CD4-positive, alpha-beta memory T cell (primary cell): Measurements from ENCODE around the gene PMEPA1. TPM values are rescaled to one million over a fixed set of nuclear protein-coding genes. Genes with fewer than 3 reads are reported as not detected.
A peak's percentile ranks its signal among the peaks of the same experiment; 100 is the strongest.

ENCODE experiments used
- CTCF ChIA-PET: fragments of 350-600 bp; sonication (Branson Sonifier 250); formaldehyde crosslinking; loops from one replicate; lab custom pipeline; 2021; ENCODE audit warnings: inconsistent platforms; ENCODE audit not compliant: partially characterized antibody; lab: Charles Lee
- POLR2A ChIA-PET: fragments of 350-600 bp; sonication (Branson Sonifier 250); formaldehyde crosslinking; loops from one replicate; lab custom pipeline; 2021; ENCODE audit not compliant: partially characterized antibody; lab: Charles Lee
- DNase-seq, 5 donors: peaks; one replicate each; pipeline versions ENCODE4 v3.0.0 to v3.0.0-alpha.2; 2020 to 2022; ENCODE audit warnings: mixed read lengths in 1 of 5
- H3K27ac ChIP-seq: one replicate; pipeline ENCODE4 v1.7.0; 2013; ENCODE audit warnings: low read depth, low read length
- H3K27me3 ChIP-seq: 2 replicates; pipeline ENCODE4 v1.7.0; 2013; ENCODE audit warnings: mild to moderate bottlenecking, low read length, moderate library complexity; ENCODE audit not compliant: insufficient read depth
- H3K36me3 ChIP-seq: 2 replicates; pipeline ENCODE4 v1.7.0; 2013; ENCODE audit warnings: mild to moderate bottlenecking, low read length, moderate library complexity; ENCODE audit not compliant: insufficient read depth
- H3K4me1 ChIP-seq: 2 replicates; pipeline ENCODE4 v1.7.0; 2013; ENCODE audit warnings: mild to moderate bottlenecking, low read length, moderate library complexity; ENCODE audit not compliant: insufficient read depth
- H3K4me3 ChIP-seq, 2 donors: one replicate each; pipeline ENCODE4 v1.7.0; 2013; ENCODE audit warnings: low read length in 2 of 2, mild to moderate bottlenecking in 1 of 2
- H3K9me3 ChIP-seq, 2 donors: one replicate each; pipeline ENCODE4 v1.7.0; 2013; ENCODE audit warnings: low read length in 2 of 2, control low read depth in 1 of 2; ENCODE audit not compliant: control insufficient read depth in 1 of 2
- H3K27ac Mint-ChIP-seq, 7 donors: one replicate each; pipeline ENCODE4 v1.8.0; 2020 to 2021; ENCODE audit warnings: mixed read lengths in 7 of 7, mild to moderate bottlenecking in 6 of 7, inconsistent platforms in 3 of 7, moderate library complexity in 3 of 7
- H3K27me3 Mint-ChIP-seq, 2 donors: one replicate each; pipeline ENCODE4 v1.8.0; 2020 to 2021; ENCODE audit warnings: mixed read lengths in 2 of 2
- H3K36me3 Mint-ChIP-seq, 2 donors: one replicate each; pipeline ENCODE4 v1.8.0; 2020 to 2021; ENCODE audit warnings: mixed read lengths in 2 of 2, inconsistent platforms in 1 of 2, mild to moderate bottlenecking in 1 of 2
- H3K4me1 Mint-ChIP-seq, 4 donors: one replicate each; pipeline ENCODE4 v1.8.0; 2020 to 2021; ENCODE audit warnings: mixed read lengths in 4 of 4, mild to moderate bottlenecking in 1 of 4
- H3K4me3 Mint-ChIP-seq, 8 donors: one replicate each; pipeline ENCODE4 v1.8.0; 2020 to 2021; ENCODE audit warnings: mixed read lengths in 8 of 8, mild to moderate bottlenecking in 7 of 8, moderate library complexity in 6 of 8, inconsistent platforms in 3 of 8
- H3K9me3 Mint-ChIP-seq, 8 donors: one replicate each; pipeline ENCODE4 v1.8.0; 2020 to 2021; ENCODE audit warnings: mixed read lengths in 8 of 8, mild to moderate bottlenecking in 5 of 8, inconsistent platforms in 3 of 8, moderate library complexity in 1 of 8
- intact Hi-C: fragments of 100-400 bp; cut with micrococcal nuclease; formaldehyde crosslinking; loops from one replicate; pipeline ENCODE4 v1.15.1; 2023
- polyA plus RNA-seq, 2 donors: library from polyadenylated mRNA; unstranded; fragments of 300-500 nt; fragmentation: Illumina TruSeq; gene quantifications; one replicate each; pipeline ENCODE4 v1.2.3, GENCODE V29; 2021
- total RNA-seq, 2 experiments: library from RNA; stranded (reverse); gene quantifications; one replicate each; pipeline ENCODE4 v1.2.3, GENCODE V29; 2021

The PMEPA1 gene
- total and polyA plus RNA-seq, 4 experiments from 2014 or later = 1.2 to 8.9 (median 5.5) TPM

- intact Hi-C loops = no loop called here
- H3K27ac Mint-ChIP-seq = no peak overlapping the region
- Histone ChIP-seq H3K27ac (no peak overlapping the region), H3K27me3 (no peaks in the 10 kb centered on the region), H3K9me3 (no peaks in the 10 kb centered on the region), H3K4me1 (peaks cover 13% of the 10 kb centered on the region), H3K4me3 (no peak overlapping the region), H3K36me3 (no peaks in the 10 kb centered on the region)
- peaks cover 0 to 4% (median 0%) of the 10 kb centered on the region in 8 donors for H3K9me3 Mint-ChIP-seq
- no peak overlapping the region for H3K4me3 Mint-ChIP-seq
- no peaks in the 10 kb centered on the region for H3K36me3 Mint-ChIP-seq
- CTCF ChIA-PET = no interaction called here
- peaks cover 11 to 14% of the 10 kb centered on the region in 2 donors for H3K27me3 Mint-ChIP-seq
- no peak for DNase-seq
- peaks cover 3 to 15% (median 11%) of the 10 kb centered on the region in 4 donors for H3K4me1 Mint-ChIP-seq
- POLR2A ChIA-PET = no interaction called here
Measured at GRCh38 chr20:57746832-57747404, 37.1 kb upstream of the PMEPA1 start.

DNA sequence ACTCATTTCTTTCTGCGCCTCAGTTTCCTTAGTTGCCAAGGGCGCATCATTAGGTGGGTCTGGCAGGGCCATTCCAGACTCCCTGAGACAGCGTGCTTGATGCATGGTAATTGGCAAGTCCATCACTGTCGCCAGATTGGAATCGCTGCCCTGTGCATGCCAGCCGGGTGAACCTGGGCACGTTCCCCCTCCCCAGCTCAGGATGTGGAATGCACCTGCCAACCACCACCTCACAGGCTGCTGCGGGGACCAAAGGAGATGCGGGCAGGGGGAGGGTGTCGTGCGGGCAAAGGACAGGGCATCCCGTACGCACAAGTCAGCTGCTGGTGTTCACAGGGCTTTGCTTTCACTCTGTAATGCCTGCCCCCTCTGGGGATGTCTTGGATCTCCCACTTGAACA lies 36.4 kb upstream of the PMEPA1 start:
- Histone ChIP-seq H3K9me3 (no peaks in the 10 kb centered on the region), H3K4me3 (no peak overlapping the region), H3K27ac (no peak overlapping the region), H3K4me1 (peaks cover 13% of the 10 kb centered on the region), H3K27me3 (no peaks in the 10 kb centered on the region), H3K36me3 (no peaks in the 10 kb centered on the region)
- no peak overlapping the region for H3K27ac Mint-ChIP-seq
- ChIA-PET CTCF (interaction anchor here (0.7 kb wide), 1 partner anchor 11 kb away, joined by 4 read pairs; no protein-coding TSS in a partner anchor), POLR2A (no interaction called here)
- H3K4me3 Mint-ChIP-seq = no peak overlapping the region
- H3K9me3 Mint-ChIP-seq = peaks cover 0 to 2% (median 0%) of the 10 kb centered on the region in 8 donors
- intact Hi-C loops = no loop called here
- H3K36me3 Mint-ChIP-seq = no peaks in the 10 kb centered on the region
- DNase-seq = no peak
- H3K4me1 Mint-ChIP-seq = peaks cover 3 to 15% (median 11%) of the 10 kb centered on the region in 4 donors
- peaks cover 13 to 17% of the 10 kb centered on the region in 2 donors for H3K27me3 Mint-ChIP-seq

DNA sequence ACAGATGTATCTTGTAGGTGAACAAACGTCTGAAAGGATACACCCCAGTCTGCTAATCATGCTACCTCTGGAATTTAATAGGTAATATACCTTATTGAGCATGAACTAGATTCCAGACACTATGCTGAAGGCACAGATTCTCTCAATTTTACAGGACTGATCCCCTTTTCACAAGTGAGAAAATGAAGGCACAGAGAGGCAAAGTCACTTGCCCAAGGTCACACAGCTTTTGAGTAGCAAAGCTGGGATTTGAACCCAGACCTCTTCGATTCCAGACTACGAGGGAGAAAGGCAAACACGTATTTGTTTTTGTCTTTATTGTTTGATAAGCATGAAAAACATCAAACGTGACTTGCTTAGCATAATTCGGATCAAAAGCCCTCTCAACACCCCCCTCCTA lies 34.4 kb upstream of the PMEPA1 start:
- intact Hi-C loops = no loop called here
- Mint-ChIP-seq H3K4me1 (peaks cover 3 to 13% (median 10%) of the 10 kb centered on the region in 4 donors), H3K9me3 (no peaks in the 10 kb centered on the region), H3K27me3 (peaks cover 13 to 16% of the 10 kb centered on the region in 2 donors), H3K4me3 (no peak overlapping the region), H3K27ac (no peak overlapping the region), H3K36me3 (no peaks in the 10 kb centered on the region)
- no peak for DNase-seq
- H3K27me3 ChIP-seq = no peaks in the 10 kb centered on the region
- no peaks in the 10 kb centered on the region for H3K9me3 ChIP-seq
- ChIA-PET CTCF (no interaction called here), POLR2A (no interaction called here)
- no peaks in the 10 kb centered on the region for H3K36me3 ChIP-seq
- no peak overlapping the region for H3K27ac ChIP-seq
- no peak overlapping the region for H3K4me3 ChIP-seq
- H3K4me1 ChIP-seq = peaks cover 10% of the 10 kb centered on the region

- CTCF ChIA-PET = no interaction called here
- H3K27me3 ChIP-seq = no peaks in the 10 kb centered on the region
- Mint-ChIP-seq H3K9me3 (no peaks in the 10 kb centered on the region), H3K4me1 (peaks cover 2 to 7% (median 6%) of the 10 kb centered on the region in 4 donors), H3K27me3 (peaks cover 11 to 15% of the 10 kb centered on the region in 2 donors), H3K36me3 (no peaks in the 10 kb centered on the region), H3K4me3 (no peak overlapping the region), H3K27ac (no peak overlapping the region)
- peaks cover 5% of the 10 kb centered on the region for H3K4me1 ChIP-seq
- H3K27ac ChIP-seq = no peak overlapping the region
- intact Hi-C loops = no loop called here
- DNase-seq = no peak
- POLR2A ChIA-PET = no interaction called here
- H3K9me3 ChIP-seq = no peaks in the 10 kb centered on the region
- H3K4me3 ChIP-seq = no peak overlapping the region
- no peaks in the 10 kb centered on the region for H3K36me3 ChIP-seq
Measured at GRCh38 chr20:57743450-57744095, 33.8 kb upstream of the PMEPA1 start.

- Histone ChIP-seq H3K9me3 (no peaks in the 10 kb centered on the region), H3K36me3 (no peaks in the 10 kb centered on the region), H3K27ac (no peak overlapping the region), H3K4me3 (no peak overlapping the region), H3K27me3 (no peaks in the 10 kb centered on the region), H3K4me1 (no peaks in the 10 kb centered on the region)
- H3K36me3 Mint-ChIP-seq = no peaks in the 10 kb centered on the region
- no peak overlapping the region for H3K27ac Mint-ChIP-seq
- peaks cover 10 to 15% of the 10 kb centered on the region in 2 donors for H3K27me3 Mint-ChIP-seq
- no peak overlapping the region for H3K4me3 Mint-ChIP-seq
- no peak for DNase-seq
- ChIA-PET POLR2A (no interaction called here), CTCF (interaction anchor here (1.1 kb wide), 1 partner anchor 120 kb away, joined by 3 read pairs; no protein-coding TSS in a partner anchor)
- intact Hi-C loops = no loop called here
- peaks cover 0 to 1% (median 0%) of the 10 kb centered on the region in 4 donors for H3K4me1 Mint-ChIP-seq
- no peaks in the 10 kb centered on the region for H3K9me3 Mint-ChIP-seq
Measured at GRCh38 chr20:57742507-57743181, 32.8 kb upstream of the PMEPA1 start.

DNA sequence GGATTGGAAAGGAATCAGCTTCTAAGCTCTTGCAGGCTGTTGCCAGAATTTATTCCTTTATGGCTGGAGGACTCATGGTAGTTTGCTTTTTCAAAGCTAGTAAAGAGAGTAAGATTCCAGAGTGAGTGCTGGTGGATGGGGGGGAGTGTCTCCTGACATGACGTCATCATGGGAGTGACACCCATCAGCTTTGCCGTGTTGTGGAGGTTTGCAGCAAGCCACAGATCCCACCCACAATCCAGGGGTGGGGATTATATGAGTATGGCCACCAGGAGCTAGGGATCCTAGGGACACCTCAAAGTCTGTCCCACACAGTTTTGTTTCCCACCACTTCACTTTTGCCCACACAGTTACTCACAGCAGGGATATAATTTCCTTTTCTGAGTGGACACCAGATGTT lies 28.7 kb upstream of the PMEPA1 start:
- peaks cover 22 to 23% of the 10 kb centered on the region in 2 donors for H3K27me3 Mint-ChIP-seq
- no peak overlapping the region for H3K4me3 Mint-ChIP-seq
- H3K4me1 Mint-ChIP-seq = no peaks in the 10 kb centered on the region
- H3K27me3 ChIP-seq = no peaks in the 10 kb centered on the region
- intact Hi-C loops = no loop called here
- no peaks in the 10 kb centered on the region for H3K9me3 Mint-ChIP-seq
- no peaks in the 10 kb centered on the region for H3K4me1 ChIP-seq
- H3K36me3 ChIP-seq = no peaks in the 10 kb centered on the region
- no peak overlapping the region for H3K4me3 ChIP-seq
- H3K27ac ChIP-seq = no peak overlapping the region
- H3K36me3 Mint-ChIP-seq = no peaks in the 10 kb centered on the region
- CTCF ChIA-PET = interaction anchor here (0.9 kb wide), 1 partner anchor 109 kb away, joined by 3 read pairs; no protein-coding TSS in a partner anchor
- no peaks in the 10 kb centered on the region for H3K9me3 ChIP-seq
- POLR2A ChIA-PET = no interaction called here
- peak overlapping the region in 1 of 7 donors; percentile 78 for H3K27ac Mint-ChIP-seq
- no peak for DNase-seq

- Histone ChIP-seq H3K4me3 (no peak overlapping the region), H3K9me3 (no peaks in the 10 kb centered on the region), H3K36me3 (no peaks in the 10 kb centered on the region), H3K4me1 (no peaks in the 10 kb centered on the region), H3K27ac (no peak overlapping the region), H3K27me3 (no peaks in the 10 kb centered on the region)
- Mint-ChIP-seq H3K4me1 (no peaks in the 10 kb centered on the region), H3K4me3 (no peak overlapping the region), H3K27me3 (peaks cover 19 to 23% of the 10 kb centered on the region in 2 donors), H3K9me3 (no peaks in the 10 kb centered on the region), H3K27ac (no peak overlapping the region), H3K36me3 (no peaks in the 10 kb centered on the region)
- ChIA-PET CTCF (interaction anchor here (0.9 kb wide), 1 partner anchor 108 kb away, joined by 3 read pairs; no protein-coding TSS in a partner anchor), POLR2A (no interaction called here)
- intact Hi-C loops = no loop called here
- DNase-seq = no peak
Measured at GRCh38 chr20:57738053-57738452, 28.2 kb upstream of the PMEPA1 start.
